Bronchial epithelial cell (primary cell): ENCODE measurements around the gene KRTAP5-4. TPM values are rescaled to one million over a fixed set of nuclear protein-coding genes. Genes with fewer than 3 reads are reported as not detected.
A peak's percentile ranks its signal among the peaks of the same experiment; 100 is the strongest.

ENCODE experiments used
- DNase-seq: peaks from one replicate; pipeline ENCODE4 v3.0.0-alpha.2; 2010; ENCODE audit warnings: low read depth
- FAIRE-seq: peaks from 2 replicates; lab custom pipeline; 2011; peaks lifted over from hg19 to GRCh38; lab: Jason Lieb, UNC
- H3K27me3 ChIP-seq: 2 replicates; pipeline ENCODE4 v1.5.1; 2011; ENCODE audit warnings: low read length; ENCODE audit not compliant: control insufficient read depth, insufficient read depth
- H3K36me3 ChIP-seq: 2 replicates; pipeline ENCODE4 v1.5.1; 2011; ENCODE audit warnings: low read length; ENCODE audit not compliant: control insufficient read depth, insufficient read depth
- H3K4me3 ChIP-seq: 2 replicates; pipeline ENCODE4 v1.5.1; 2011; ENCODE audit warnings: mild to moderate bottlenecking, low read depth, low read length, control low read depth
- CTCF ChIP-seq: IDR thresholded peaks from 2 replicates; pipeline ENCODE4 v1.5.1; 2011; ENCODE audit warnings: mild to moderate bottlenecking, moderate library complexity, low read length, control low read depth, inconsistent platforms; ENCODE audit not compliant: insufficient read depth, severe bottlenecking
- total RNA-seq: library from RNA; depleted of rRNA; stranded (reverse); fragments of >200 nt; gene quantifications from 2 replicates; pipeline ENCODE4 v1.2.1, GENCODE V29; 2014

Gene KRTAP5-4
- total RNA-seq, 1 donor from 2014 or later: not detected

GRCh38 chr11:1659506-1659905 is 37.6 kb upstream of the KRTAP5-4 start:
- Histone ChIP-seq H3K27me3 (peaks cover 3% of the 10 kb centered on the region), H3K36me3 (no peaks in the 10 kb centered on the region), H3K4me3 (no peak overlapping the region)
- DNase-seq (no peak), FAIRE-seq (no peak)
- no peak for TF ChIP-seq CTCF

DNA sequence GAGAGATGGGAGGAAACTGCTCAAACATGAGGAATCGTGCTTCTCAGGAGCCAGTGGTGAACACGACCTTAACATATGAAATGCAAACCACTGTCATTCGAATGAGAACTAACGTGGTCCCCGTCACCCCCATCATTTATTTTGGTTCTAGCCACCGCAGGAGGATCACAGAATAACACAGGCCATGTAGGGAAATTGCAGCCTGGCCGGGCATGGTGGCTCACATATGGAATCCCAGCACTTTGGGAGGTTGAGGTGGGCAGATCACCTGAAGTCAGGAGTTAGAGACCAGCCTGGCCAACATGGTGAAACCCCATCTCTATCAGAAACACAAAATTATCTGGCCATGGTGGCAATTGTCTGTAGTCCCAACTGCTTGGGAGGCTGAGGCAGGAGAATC is 34.7 kb upstream of the KRTAP5-4 start:
- Histone ChIP-seq H3K36me3 (no peaks in the 10 kb centered on the region), H3K4me3 (no peak overlapping the region), H3K27me3 (peaks cover 3% of the 10 kb centered on the region)
- no peak for TF ChIP-seq CTCF
- no peak for DNase-seq
- no peak for FAIRE-seq

DNA sequence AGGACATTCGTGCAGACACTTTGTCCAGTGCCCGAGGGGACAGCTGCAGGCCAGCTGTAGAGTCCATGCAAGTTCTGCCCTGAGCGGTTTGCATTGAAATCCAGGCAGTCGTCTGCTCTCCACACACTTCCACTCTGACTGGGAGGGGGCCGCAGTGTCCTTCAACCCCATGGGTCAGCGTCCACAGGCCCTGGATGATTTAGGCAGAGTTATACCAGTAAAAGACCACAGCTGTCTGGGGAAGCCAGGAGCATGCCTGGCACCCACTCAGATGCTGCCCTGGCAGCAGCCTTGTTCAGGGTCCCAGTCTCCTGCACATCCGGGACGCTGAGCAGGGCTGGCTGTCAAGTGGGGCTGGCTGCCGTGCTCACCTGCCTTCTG is 34.1 kb upstream of the KRTAP5-4 start:
- Histone ChIP-seq H3K27me3 (peaks cover 3% of the 10 kb centered on the region), H3K4me3 (no peak overlapping the region), H3K36me3 (no peaks in the 10 kb centered on the region)
- FAIRE-seq (no peak), DNase-seq (no peak)
- no peak for TF ChIP-seq CTCF

DNA sequence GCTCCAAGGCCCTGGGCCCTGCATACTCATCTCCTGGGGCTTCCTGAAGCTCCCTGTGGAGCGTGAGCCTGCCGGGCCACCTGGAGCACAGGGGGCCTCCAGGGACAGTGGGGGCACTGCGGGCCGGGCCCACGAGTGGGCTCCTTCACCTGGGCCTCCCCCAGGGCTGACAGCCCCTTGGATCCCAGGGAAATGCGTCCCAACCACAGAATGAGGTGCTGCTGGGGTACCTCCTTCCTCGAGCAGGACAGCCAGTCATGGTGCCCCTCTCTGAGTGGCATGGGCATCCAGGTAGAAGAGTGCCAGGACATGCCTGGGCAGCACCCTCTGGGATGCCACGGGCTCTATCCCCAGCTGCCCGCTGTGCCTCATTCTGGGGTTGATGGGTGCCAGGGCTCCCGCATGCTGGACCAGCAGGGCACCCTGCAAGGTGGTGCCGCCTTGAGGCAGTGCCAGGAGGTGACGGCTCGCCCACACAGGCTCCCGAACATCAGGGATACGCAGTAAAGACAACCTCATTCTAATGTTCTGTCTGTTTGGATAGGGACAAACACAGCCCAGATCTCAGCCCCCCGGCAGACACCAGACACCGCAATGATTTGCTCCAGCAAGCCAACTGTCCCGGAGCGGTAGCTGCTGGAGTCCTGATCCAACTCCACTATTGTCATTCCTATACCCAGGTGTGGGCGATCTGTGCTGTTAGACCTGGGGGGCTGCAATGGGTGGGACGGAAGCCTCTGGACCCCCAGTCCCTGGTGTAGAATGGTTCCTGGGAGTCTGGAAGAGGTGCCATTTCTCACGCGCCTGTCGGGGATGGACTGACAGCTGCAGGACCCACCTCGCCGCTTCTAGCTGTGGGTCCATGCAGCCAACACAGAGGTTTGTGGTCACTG is 33.5 kb upstream of the KRTAP5-4 start:
- Histone ChIP-seq H3K36me3 (no peaks in the 10 kb centered on the region), H3K27me3 (peaks cover 3% of the 10 kb centered on the region), H3K4me3 (no peak overlapping the region)
- FAIRE-seq: no peak
- no peak for DNase-seq
- peak; percentile 20 for TF ChIP-seq CTCF

DNA sequence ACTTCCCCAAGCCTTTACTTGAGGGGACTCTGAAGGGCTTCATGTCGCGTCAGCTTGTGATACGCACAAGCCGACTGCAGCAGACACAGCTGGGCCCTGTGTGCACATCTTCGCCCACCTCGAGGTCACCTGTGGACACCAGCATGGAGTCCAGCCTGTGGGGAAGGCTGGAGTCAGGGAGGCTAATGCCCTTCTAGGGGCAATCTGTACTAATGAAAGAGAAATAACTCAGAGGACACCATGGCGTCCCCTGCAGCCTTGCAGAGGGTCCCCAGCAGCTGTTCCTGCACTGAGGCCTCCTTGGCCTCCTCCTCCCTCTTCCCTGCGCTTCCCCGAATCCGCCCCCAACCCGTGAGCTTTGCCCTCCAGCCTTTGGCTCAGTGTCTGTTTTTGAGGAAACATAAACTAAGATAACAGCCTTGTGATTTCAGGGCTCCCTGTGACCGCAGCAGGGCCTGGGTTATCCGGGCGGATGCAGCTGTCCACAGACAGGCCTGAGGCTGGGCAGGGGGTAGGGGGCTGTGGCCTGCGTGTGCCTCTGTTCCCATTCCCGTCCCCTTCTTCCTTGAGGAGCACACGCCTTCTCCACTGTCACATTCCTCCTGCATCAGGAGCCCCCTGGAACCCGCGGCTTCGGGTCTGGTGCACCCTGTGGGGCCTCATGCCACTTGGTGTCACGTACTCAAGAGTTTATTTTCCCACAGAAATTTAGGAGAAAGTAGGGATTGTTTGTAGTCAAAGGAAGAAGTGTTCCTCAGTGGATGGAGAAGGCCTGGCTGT is 32.6 kb upstream of the KRTAP5-4 start:
- Histone ChIP-seq H3K27me3 (no peaks in the 10 kb centered on the region), H3K36me3 (no peaks in the 10 kb centered on the region), H3K4me3 (no peak overlapping the region)
- DNase-seq (no peak), FAIRE-seq (no peak)
- no peak for TF ChIP-seq CTCF
